ENCODE measurements around the gene PDCD7.

GRCh38 chr15:65106011-65106590 lies 27.5 kb downstream of the PDCD7 start:
- TF ChIP-seq EZH2 (IDR thresholded peaks at IDR 0.05; ENCODE audit: borderline replicate concordance, low read length) (no peak), CTCF (IDR thresholded peaks at IDR 0.05; ENCODE audit: low read length) (no peak)
